ENCODE data around the gene SLC7A10.

DNA sequence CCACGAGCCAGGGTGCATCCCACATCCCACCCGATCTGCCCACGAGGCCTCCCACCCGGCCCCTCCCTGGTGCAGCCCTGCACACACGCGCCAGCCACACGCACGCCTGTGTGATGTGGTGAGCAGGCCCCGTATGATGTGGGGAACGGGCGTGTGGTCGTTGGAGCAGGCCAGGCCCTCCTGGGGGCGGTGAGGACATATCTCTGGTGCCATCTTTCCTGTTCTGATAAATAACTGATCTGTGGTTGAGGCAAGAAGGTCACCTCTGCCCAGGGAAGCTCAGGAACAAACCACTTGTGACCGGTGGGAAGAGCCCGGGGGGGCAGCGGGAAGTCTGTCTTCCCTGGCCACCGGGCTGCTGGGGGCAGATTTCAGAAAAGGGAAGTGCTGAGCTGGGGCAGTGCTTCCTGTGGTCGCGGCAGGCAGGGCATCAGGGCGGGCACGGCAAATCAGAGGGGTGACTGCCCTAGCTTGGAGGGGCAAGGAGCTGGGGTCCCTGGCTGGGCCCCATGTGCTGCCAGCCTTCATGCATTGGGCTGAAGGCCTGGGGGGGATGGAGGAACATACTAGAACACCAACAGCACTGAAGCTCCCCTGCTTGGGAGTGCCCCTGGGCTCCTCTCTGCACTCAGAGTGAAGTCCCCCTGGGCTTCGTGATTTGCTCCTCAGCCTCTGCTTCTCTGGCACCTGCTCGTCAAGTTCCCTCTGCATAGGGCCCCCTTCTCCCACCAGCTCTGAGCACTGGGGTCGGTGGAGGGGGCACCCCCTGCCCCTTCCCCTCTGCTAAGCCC is 35.2 kb upstream of the SLC7A10 start:
- no peak for TF ChIP-seq POLR2A (IDR thresholded peaks at IDR 0.05)
- TF ChIP-seq, protein P1, sequence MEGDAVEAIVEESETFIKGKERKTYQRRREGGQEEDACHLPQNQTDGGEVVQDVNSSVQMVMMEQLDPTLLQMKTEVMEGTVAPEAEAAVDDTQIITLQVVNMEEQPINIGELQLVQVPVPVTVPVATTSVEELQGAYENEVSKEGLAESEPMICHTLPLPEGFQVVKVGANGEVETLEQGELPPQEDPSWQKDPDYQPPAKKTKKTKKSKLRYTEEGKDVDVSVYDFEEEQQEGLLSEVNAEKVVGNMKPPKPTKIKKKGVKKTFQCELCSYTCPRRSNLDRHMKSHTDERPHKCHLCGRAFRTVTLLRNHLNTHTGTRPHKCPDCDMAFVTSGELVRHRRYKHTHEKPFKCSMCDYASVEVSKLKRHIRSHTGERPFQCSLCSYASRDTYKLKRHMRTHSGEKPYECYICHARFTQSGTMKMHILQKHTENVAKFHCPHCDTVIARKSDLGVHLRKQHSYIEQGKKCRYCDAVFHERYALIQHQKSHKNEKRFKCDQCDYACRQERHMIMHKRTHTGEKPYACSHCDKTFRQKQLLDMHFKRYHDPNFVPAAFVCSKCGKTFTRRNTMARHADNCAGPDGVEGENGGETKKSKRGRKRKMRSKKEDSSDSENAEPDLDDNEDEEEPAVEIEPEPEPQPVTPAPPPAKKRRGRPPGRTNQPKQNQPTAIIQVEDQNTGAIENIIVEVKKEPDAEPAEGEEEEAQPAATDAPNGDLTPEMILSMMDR (IDR thresholded peaks at IDR 0.05), result no peak
- TF ChIP-seq POLR2AphosphoS5 (IDR thresholded peaks at IDR 0.05), result no peak

Measured in breast epithelium (tissue), 3 donors.